OCI-LY7 (cell line): ENCODE data around the gene MACROD2. TPM values are rescaled to one million over a fixed set of nuclear protein-coding genes. Genes with fewer than 3 reads are reported as not detected.
"Not testable (repeated sequence)": the region's sequence is repeated elsewhere in the genome, so short reads cannot be mapped to it uniquely, and the experiment has no call there.

Experiments
- BruUV-seq: library from RNA; stranded (reverse); fragments of 400-500 nt; replicated peaks from 2 replicates; lab custom pipeline; 2021; lab: Mats Ljungman, UMichigan
- CTCF ChIA-PET: fragments of 300-600 bp; sonication (Branson Sonifier 250); formaldehyde crosslinking; loops from one replicate; lab custom pipeline; 2022; ENCODE audit warnings: antibody characterized with exemption; ENCODE audit not compliant: unreplicated experiment; lab: Charles Lee
- POLR2A ChIA-PET: fragments of 300-600 bp; sonication (Branson Sonifier 250); formaldehyde crosslinking; loops from one replicate; lab custom pipeline; 2022; ENCODE audit warnings: antibody characterized with exemption; lab: Charles Lee
- DNase-seq: peaks from one replicate; pipeline ENCODE4 v3.0.0-alpha.2; 2015; ENCODE audit warnings: low spot score
- H2AFZ ChIP-seq: fragments of 200-600 bp; sonication (generic), shearing (Covaris generic); 2 replicates; pipeline ENCODE4 v1.6.1; 2014; ENCODE audit warnings: mild to moderate bottlenecking, antibody characterized with exemption, low read length, moderate library complexity
- H3K27ac ChIP-seq: fragments of 200-600 bp; sonication (generic); 2 replicates; pipeline ENCODE4 v1.5.1; 2014; ENCODE audit warnings: mixed run types, low read depth, mild to moderate bottlenecking, moderate library complexity, low read length, inconsistent platforms; ENCODE audit not compliant: poor library complexity, severe bottlenecking
- H3K36me3 ChIP-seq: fragments of 200-600 bp; sonication (generic); 2 replicates; pipeline ENCODE4 v1.6.1; 2014; ENCODE audit warnings: mild to moderate bottlenecking, antibody characterized with exemption, low read length, moderate library complexity, mixed read lengths; ENCODE audit not compliant: insufficient read depth
- H3K4me1 ChIP-seq: fragments of 200-600 bp; sonication (generic); 2 replicates; pipeline ENCODE4 v1.5.1; 2014; ENCODE audit warnings: mild to moderate bottlenecking, low read length; ENCODE audit not compliant: insufficient read depth, poor library complexity, severe bottlenecking
- H3K4me2 ChIP-seq: fragments of 200-600 bp; sonication (generic); 2 replicates; pipeline ENCODE4 v1.6.1; 2014; ENCODE audit warnings: mild to moderate bottlenecking, low read length
- H3K4me3 ChIP-seq: fragments of 200-600 bp; sonication (generic); 2 replicates; pipeline ENCODE4 v1.5.1; 2014; ENCODE audit warnings: mild to moderate bottlenecking, low read depth, low read length; ENCODE audit not compliant: poor library complexity, severe bottlenecking
- H3K79me2 ChIP-seq: fragments of 200-600 bp; sonication (generic); 2 replicates; pipeline ENCODE4 v1.6.1; 2016; ENCODE audit warnings: low read depth, mild to moderate bottlenecking, low read length, moderate library complexity, mixed read lengths; ENCODE audit not compliant: insufficient read depth
- H3K9me2 ChIP-seq: fragments of 200-600 bp; sonication (generic); 2 replicates; pipeline ENCODE4 v1.6.1; 2016; ENCODE audit warnings: mild to moderate bottlenecking, low read length, mixed read lengths; ENCODE audit not compliant: insufficient read depth
- H3K9me3 ChIP-seq: fragments of 200-600 bp; sonication (generic); 2 replicates; pipeline ENCODE4 v1.6.1; 2014; ENCODE audit warnings: mild to moderate bottlenecking, mixed run types, low read length, mixed read lengths
- H4K20me1 ChIP-seq: fragments of 200-600 bp; sonication (generic); 2 replicates; pipeline ENCODE4 v1.6.1; 2014; ENCODE audit warnings: mild to moderate bottlenecking, antibody characterized with exemption, low read length, moderate library complexity, mixed read lengths; ENCODE audit not compliant: insufficient read depth
- CTCF ChIP-seq: fragments of 200-600 bp; sonication (generic); conservative IDR thresholded peaks from 2 replicates; pipeline ENCODE4 v1.5.1; 2014; ENCODE audit warnings: mild to moderate bottlenecking, antibody characterized with exemption, low read length, moderate library complexity, mixed read lengths
- EZH2phosphoT487 ChIP-seq: fragments of 200-600 bp; sonication (generic); IDR thresholded peaks from 2 replicates; pipeline ENCODE4 v1.6.1; 2018; ENCODE audit warnings: low read depth, borderline replicate concordance, mild to moderate bottlenecking, mixed run types, antibody characterized with exemption, low read length, moderate library complexity, mixed read lengths
- intact Hi-C: fragments of 100-400 bp; cut with micrococcal nuclease; formaldehyde crosslinking; loops from one replicate; pipeline ENCODE4 v1.10.0; 2022; ENCODE audit not compliant: unreplicated experiment
- total RNA-seq, 2 experiments: library from RNA; depleted of rRNA in 1 of 2; stranded (reverse); fragments of >200 nt in 1 of 2; shearing (Covaris generic) in 1 of 2; gene quantifications; 2 replicates each; pipeline ENCODE4 v1.2.3, GENCODE V29; 2014 to 2022

Gene MACROD2
- total RNA-seq, 2 experiments from 2014 or later: 0.09 to 4.5 TPM

GRCh38 chr20:15005300-15005986, 1010.1 kb downstream of the MACROD2 start:
- no peaks in the 10 kb centered on the region for H3K4me1 ChIP-seq
- H3K4me2 ChIP-seq: no peak overlapping the region
- H3K27ac ChIP-seq: no peak overlapping the region
- intact Hi-C loops: no loop called here
- no peak overlapping the region for H2AFZ ChIP-seq
- no peaks in the 10 kb centered on the region for H3K9me3 ChIP-seq
- no peaks in the 10 kb centered on the region for H3K9me2 ChIP-seq
- no peak for DNase-seq
- TF ChIP-seq EZH2phosphoT487 (no peak), CTCF (no peak)
- ChIA-PET POLR2A (interaction anchor here (0.6 to 1.0 kb wide), 2 partner anchors 131 to 330 kb away, joined by 4 to 5 read pairs; no protein-coding TSS in a partner anchor), CTCF (no interaction called here)
- H3K4me3 ChIP-seq: no peak overlapping the region
- no TSS peak for BruUV-seq
- H3K79me2 ChIP-seq: no peaks in the 10 kb centered on the region
- H3K36me3 ChIP-seq: no peaks in the 10 kb centered on the region
- H4K20me1 ChIP-seq: no peaks in the 10 kb centered on the region

- H3K4me3 ChIP-seq: no peak overlapping the region
- no peaks in the 10 kb centered on the region for H3K36me3 ChIP-seq
- DNase-seq: no peak
- H4K20me1 ChIP-seq: no peaks in the 10 kb centered on the region
- no peaks in the 10 kb centered on the region for H3K9me3 ChIP-seq
- no peak for TF ChIP-seq CTCF
- H3K79me2 ChIP-seq: no peaks in the 10 kb centered on the region
- ChIA-PET POLR2A (interaction anchor here (0.6 kb wide), 1 partner anchor 265 kb away, joined by 3 read pairs; no protein-coding TSS in a partner anchor), CTCF (no interaction called here)
- no TSS peak for BruUV-seq
- H2AFZ ChIP-seq: no peak overlapping the region
- H3K4me2 ChIP-seq: no peak overlapping the region
- intact Hi-C loops: no loop called here
- no peaks in the 10 kb centered on the region for H3K4me1 ChIP-seq
- no peaks in the 10 kb centered on the region for H3K9me2 ChIP-seq
- H3K27ac ChIP-seq: no peak overlapping the region
Observed at GRCh38 chr20:15011631-15012030, 1016.3 kb downstream of the MACROD2 start.

GRCh38 chr20:15012566-15012965, 1017.2 kb downstream of the MACROD2 start:
- ChIA-PET CTCF (no interaction called here), POLR2A (no interaction called here)
- intact Hi-C loops: no loop called here
- no peak overlapping the region for H2AFZ ChIP-seq
- no peaks in the 10 kb centered on the region for H4K20me1 ChIP-seq
- H3K4me1 ChIP-seq: no peaks in the 10 kb centered on the region
- no TSS peak for BruUV-seq
- no peak for DNase-seq
- no peak overlapping the region for H3K4me2 ChIP-seq
- TF ChIP-seq CTCF (no peak), EZH2phosphoT487 (no peak)
- H3K4me3 ChIP-seq: no peak overlapping the region
- no peak overlapping the region for H3K27ac ChIP-seq
- H3K9me2 ChIP-seq: no peaks in the 10 kb centered on the region
- no peaks in the 10 kb centered on the region for H3K9me3 ChIP-seq
- H3K36me3 ChIP-seq: no peaks in the 10 kb centered on the region
- H3K79me2 ChIP-seq: no peaks in the 10 kb centered on the region

GRCh38 chr20:15016875-15017274, 1021.6 kb downstream of the MACROD2 start:
- intact Hi-C loops, CTCF ChIA-PET, DNase-seq, H3K27ac ChIP-seq, BruUV-seq, H3K4me2 ChIP-seq, H3K36me3 ChIP-seq, H3K79me2 ChIP-seq, H3K4me1 ChIP-seq, H3K9me3 ChIP-seq, H3K4me3 ChIP-seq, H3K9me2 ChIP-seq, POLR2A ChIA-PET, H2AFZ ChIP-seq, H4K20me1 ChIP-seq: not testable (repeated sequence)
